A673 (cell line): Measurements from ENCODE around the gene FCHSD2. TPM values are rescaled to one million over a fixed set of nuclear protein-coding genes. Genes with fewer than 3 reads are reported as not detected.

ENCODE experiments used
- Bru-seq: library from RNA; stranded (reverse); fragments of 400-500 nt; gene quantifications from one replicate; lab custom pipeline; 2021; lab: Mats Ljungman, UMichigan
- BruChase-seq, 2 experiments: library from RNA; stranded (reverse); fragments of 400-500 nt; gene quantifications; one replicate each; lab custom pipeline; 2021; lab: Mats Ljungman, UMichigan
- BruUV-seq: library from RNA; stranded (reverse); fragments of 400-500 nt; replicated peaks from 2 replicates; lab custom pipeline; 2021; lab: Mats Ljungman, UMichigan
- CTCF ChIA-PET: fragments of 300-600 bp; sonication (Branson Sonifier 250); formaldehyde crosslinking; loops from one replicate; lab custom pipeline; 2022; ENCODE audit warnings: antibody characterized with exemption; lab: Charles Lee
- POLR2A ChIA-PET: fragments of 300-600 bp; sonication (Branson Sonifier 250); formaldehyde crosslinking; loops from one replicate; lab custom pipeline; 2022; ENCODE audit warnings: antibody characterized with exemption; ENCODE audit not compliant: low non-redundant PET; lab: Charles Lee
- DNase-seq: peaks from one replicate; pipeline ENCODE4 v3.0.0-alpha.2; 2015; ENCODE audit warnings: low spot score
- H3K27ac ChIP-seq: fragments of 200-600 bp; sonication (generic); 2 replicates; pipeline ENCODE4 v1.5.1; 2016; ENCODE audit warnings: mixed run types, low read depth, mild to moderate bottlenecking, mixed read lengths, antibody characterized with exemption, low read length; ENCODE audit not compliant: poor library complexity, severe bottlenecking
- H3K27me3 ChIP-seq: fragments of 200-600 bp; sonication (generic); replicated peaks from 2 replicates; pipeline ENCODE4 v1.6.1; 2017; ENCODE audit warnings: mixed run types, low read depth, mild to moderate bottlenecking, mixed read lengths, antibody characterized with exemption, low read length; ENCODE audit not compliant: insufficient read depth, poor library complexity
- H3K36me3 ChIP-seq: fragments of 200-600 bp; sonication (generic); 2 replicates; pipeline ENCODE4 v1.6.1; 2016; ENCODE audit warnings: mixed run types, mild to moderate bottlenecking, mixed read lengths, antibody characterized with exemption, low read length; ENCODE audit not compliant: insufficient read depth, poor library complexity, severe bottlenecking
- H3K4me1 ChIP-seq: fragments of 200-600 bp; sonication (generic); 2 replicates; pipeline ENCODE4 v1.6.1; 2017; ENCODE audit warnings: mixed run types, mild to moderate bottlenecking, mixed read lengths, antibody characterized with exemption, low read length; ENCODE audit not compliant: insufficient read depth, poor library complexity, severe bottlenecking
- H3K4me3 ChIP-seq: fragments of 200-600 bp; sonication (generic); 2 replicates; pipeline ENCODE4 v1.5.1; 2016; ENCODE audit warnings: low read depth, mixed run types, mild to moderate bottlenecking, mixed read lengths, low read length; ENCODE audit not compliant: poor library complexity, severe bottlenecking
- H3K9me3 ChIP-seq: fragments of 200-600 bp; sonication (generic); 2 replicates; pipeline ENCODE4 v1.6.1; 2016; ENCODE audit warnings: mixed run types, low read depth, mild to moderate bottlenecking, mixed read lengths, antibody characterized with exemption, low read length; ENCODE audit not compliant: poor library complexity, severe bottlenecking
- EZH2 ChIP-seq: fragments of 200-600 bp; sonication (generic); IDR thresholded peaks from 2 replicates; pipeline ENCODE4 v1.6.1; 2017; ENCODE audit warnings: borderline replicate concordance, low read depth, mild to moderate bottlenecking, mixed read lengths, antibody characterized with exemption, low read length; ENCODE audit not compliant: poor library complexity, severe bottlenecking
- intact Hi-C: fragments of 100-400 bp; cut with micrococcal nuclease; formaldehyde crosslinking; loops from one replicate; pipeline ENCODE4 v1.10.0; 2022; ENCODE audit not compliant: unreplicated experiment
- long read RNA-seq: library from polyadenylated mRNA; stranded (forward); transcript quantifications from one replicate; pipeline ENCODE4 v2.0.0, GENCODE V29; 2022
- total RNA-seq: library from RNA; stranded (reverse); gene quantifications from 2 replicates; pipeline ENCODE4 v1.2.3, GENCODE V29; 2021
- TF ChIP-seq, protein P1 (sequence below): fragments of 300-800, 200-600 bp; sonication (generic); conservative IDR thresholded peaks from 2 replicates; pipeline ENCODE4 v1.5.1; 2017; ENCODE audit warnings: low read depth, mild to moderate bottlenecking, antibody characterized with exemption, low read length, moderate library complexity, mixed read lengths

The FCHSD2 gene
- total RNA-seq (40.0 and 44.7 TPM in 2 replicates), Bru-seq, nascent RNA (percentile 87 among the genes with signal in this experiment), BruChase-seq, experiment 1, labeled RNA remaining after a 2-hour chase (percentile 77 among the genes with signal in this experiment), BruChase-seq, experiment 2, labeled RNA remaining after a 6-hour chase (percentile 77 among the genes with signal in this experiment)
- long read RNA-seq, full-length matches to known transcripts, result 33 of 62 reads
- long read RNA-seq, partial matches to known transcripts, result 9 of 62 reads
- long read RNA-seq, other reads (novel, unspliced or antisense), result 20 of 62 reads

DNA sequence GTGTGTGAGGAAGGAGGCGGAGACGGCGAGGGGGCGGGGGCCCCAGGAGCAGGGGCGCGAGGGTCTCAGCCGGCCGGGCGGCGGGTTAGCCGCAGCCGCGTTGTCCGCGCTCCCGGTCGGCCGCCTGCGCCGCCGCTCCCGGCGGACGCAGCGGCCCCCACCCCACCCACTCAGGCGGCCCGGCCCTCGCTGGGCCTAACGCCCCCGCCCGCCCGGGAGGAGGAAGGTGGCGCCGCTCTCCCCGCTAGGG is at the start of gene FCHSD2:
Gene FCHSD2 (minus strand): TSS at position 191 of the 250 bp plus-strand sequence. CDS start 441 bp downstream, outside the sequence.
- ChIA-PET CTCF (interaction anchor here (0.6 kb wide), 1 partner anchor 309 kb away, joined by 7 read pairs; no protein-coding TSS in a partner anchor), POLR2A (interaction anchor here (0.6 kb wide), 1 partner anchor 414 kb away, joined by 5 read pairs; no protein-coding TSS in a partner anchor)
- intact Hi-C loops, result loop anchor here (10.0 kb wide), 1 partner anchor 207 kb away; no protein-coding TSS in a partner anchor
- Histone ChIP-seq H3K4me1 (peaks cover 15% of the 10 kb centered on the region), H3K27me3 (no peaks in the 10 kb centered on the region), H3K36me3 (no peaks in the 10 kb centered on the region), H3K27ac (peak within 1 kb of the TSS; percentile 90), H3K9me3 (no peaks in the 10 kb centered on the region), H3K4me3 (peak within 1 kb of the TSS; percentile 98)
- no TSS peak for BruUV-seq
- DNase-seq, result no peak
- TF ChIP-seq, protein P1, sequence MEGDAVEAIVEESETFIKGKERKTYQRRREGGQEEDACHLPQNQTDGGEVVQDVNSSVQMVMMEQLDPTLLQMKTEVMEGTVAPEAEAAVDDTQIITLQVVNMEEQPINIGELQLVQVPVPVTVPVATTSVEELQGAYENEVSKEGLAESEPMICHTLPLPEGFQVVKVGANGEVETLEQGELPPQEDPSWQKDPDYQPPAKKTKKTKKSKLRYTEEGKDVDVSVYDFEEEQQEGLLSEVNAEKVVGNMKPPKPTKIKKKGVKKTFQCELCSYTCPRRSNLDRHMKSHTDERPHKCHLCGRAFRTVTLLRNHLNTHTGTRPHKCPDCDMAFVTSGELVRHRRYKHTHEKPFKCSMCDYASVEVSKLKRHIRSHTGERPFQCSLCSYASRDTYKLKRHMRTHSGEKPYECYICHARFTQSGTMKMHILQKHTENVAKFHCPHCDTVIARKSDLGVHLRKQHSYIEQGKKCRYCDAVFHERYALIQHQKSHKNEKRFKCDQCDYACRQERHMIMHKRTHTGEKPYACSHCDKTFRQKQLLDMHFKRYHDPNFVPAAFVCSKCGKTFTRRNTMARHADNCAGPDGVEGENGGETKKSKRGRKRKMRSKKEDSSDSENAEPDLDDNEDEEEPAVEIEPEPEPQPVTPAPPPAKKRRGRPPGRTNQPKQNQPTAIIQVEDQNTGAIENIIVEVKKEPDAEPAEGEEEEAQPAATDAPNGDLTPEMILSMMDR, result no peak
- TF ChIP-seq EZH2, result no peak

DNA sequence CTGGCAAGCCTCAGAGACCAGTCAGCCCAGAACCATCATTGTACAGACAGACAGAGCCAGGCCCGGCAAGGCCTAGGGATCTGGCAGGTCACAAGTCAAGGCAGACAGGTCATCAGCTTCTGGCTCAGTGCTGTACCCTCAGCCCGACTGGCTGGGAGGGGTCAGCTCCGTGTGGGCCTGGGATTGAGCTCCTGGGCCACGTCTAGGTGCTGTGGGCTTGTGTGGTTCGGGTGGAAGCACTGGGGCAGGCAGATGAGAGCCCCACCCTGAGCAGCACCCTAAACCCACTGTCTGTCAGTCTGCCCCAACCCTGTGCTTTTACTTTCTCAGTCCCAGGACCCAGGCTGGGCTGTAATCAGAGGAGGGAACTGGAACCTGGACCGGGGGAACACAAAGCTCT is 49.0 kb upstream of the FCHSD2 start:
- TF ChIP-seq, protein P1, result no peak
- no peak for TF ChIP-seq EZH2
- POLR2A ChIA-PET, result no interaction called here
- CTCF ChIA-PET, result no interaction called here

DNA sequence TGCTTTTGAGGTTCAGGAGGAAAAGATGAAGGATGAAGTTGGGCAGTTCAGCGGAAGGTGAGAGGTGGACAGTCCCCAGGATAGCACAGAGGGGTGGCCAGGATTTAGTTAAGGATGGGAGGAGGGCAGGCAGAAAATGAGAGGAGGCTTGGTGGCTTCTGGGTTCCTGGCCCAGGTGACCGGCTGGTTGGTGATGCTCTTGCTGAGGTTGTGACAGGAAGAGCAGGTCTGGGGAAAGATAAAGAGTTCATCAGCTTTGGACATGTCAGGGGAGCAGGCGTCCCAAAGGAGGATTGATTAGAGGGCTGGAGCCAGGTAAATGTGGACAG is 48.4 kb upstream of the FCHSD2 start:
- intact Hi-C loops, result no loop called here
- no peaks in the 10 kb centered on the region for H3K9me3 ChIP-seq
- no peak overlapping the region for H3K27ac ChIP-seq
- H3K36me3 ChIP-seq, result no peaks in the 10 kb centered on the region
- TF ChIP-seq, protein P1, result no peak
- no peak for TF ChIP-seq EZH2
- no TSS peak for BruUV-seq
- no peaks in the 10 kb centered on the region for H3K4me1 ChIP-seq
- H3K4me3 ChIP-seq, result no peak overlapping the region
- CTCF ChIA-PET, result no interaction called here
- no peak for DNase-seq
- POLR2A ChIA-PET, result no interaction called here
- no peaks in the 10 kb centered on the region for H3K27me3 ChIP-seq

More for the DNA sequence above, 49.0 kb upstream of the FCHSD2 start:
- no peaks in the 10 kb centered on the region for H3K9me3 ChIP-seq
- H3K27me3 ChIP-seq, result no peaks in the 10 kb centered on the region
- H3K27ac ChIP-seq, result no peak overlapping the region
- H3K36me3 ChIP-seq, result no peaks in the 10 kb centered on the region
- no TSS peak for BruUV-seq
- no peaks in the 10 kb centered on the region for H3K4me1 ChIP-seq
- no peak for DNase-seq
- intact Hi-C loops, result no loop called here
- H3K4me3 ChIP-seq, result no peak overlapping the region
